Limb (tissue), 2 donors: ENCODE measurements around the gene STXBP6.
"Not testable (repeated sequence)": the region's sequence is repeated elsewhere in the genome, so short reads cannot be mapped to it uniquely, and the experiment has no call there.

Source experiments
- DNase-seq, 2 donors: peaks; one replicate each; pipeline ENCODE4 v3.0.0-alpha.2; 2016; ENCODE audit errors: extremely low spot score in 2 of 2

Gene STXBP6

GRCh38 chr14:24858684-24859083, 191.3 kb downstream of the STXBP6 start:
- no peak for DNase-seq

- DNase-seq: no peak
Observed at GRCh38 chr14:24858052-24858451, 191.9 kb downstream of the STXBP6 start.

- no peak for DNase-seq
Observed at GRCh38 chr14:24857277-24857676, 192.7 kb downstream of the STXBP6 start.

- no peak for DNase-seq
Observed at GRCh38 chr14:24853446-24853845, 196.5 kb downstream of the STXBP6 start.

GRCh38 chr14:24852312-24853060, 197.5 kb downstream of the STXBP6 start:
- no peak for DNase-seq

- DNase-seq: no peak
Observed at GRCh38 chr14:24851837-24852236, 198.1 kb downstream of the STXBP6 start.

GRCh38 chr14:24851406-24851805, 198.5 kb downstream of the STXBP6 start:
- DNase-seq: no peak

- DNase-seq: no peak
Observed at GRCh38 chr14:24850072-24850471, 199.9 kb downstream of the STXBP6 start.

- DNase-seq: no peak
Observed at GRCh38 chr14:24849471-24849870, 200.5 kb downstream of the STXBP6 start.

GRCh38 chr14:24848102-24848790, 201.7 kb downstream of the STXBP6 start:
- DNase-seq: peak in 1 of 2 donors; percentile 20

- no peak for DNase-seq
Observed at GRCh38 chr14:24847568-24848095, 202.3 kb downstream of the STXBP6 start.

- DNase-seq: no peak
Observed at GRCh38 chr14:24846261-24846660, 203.7 kb downstream of the STXBP6 start.

- no peak for DNase-seq
Observed at GRCh38 chr14:24845851-24846250, 204.1 kb downstream of the STXBP6 start.

- no peak for DNase-seq
Observed at GRCh38 chr14:24844011-24844410, 205.9 kb downstream of the STXBP6 start.

GRCh38 chr14:24843494-24843893, 206.5 kb downstream of the STXBP6 start:
- no peak for DNase-seq

GRCh38 chr14:24840204-24840893, 209.6 kb downstream of the STXBP6 start:
- no peak for DNase-seq

- no peak for DNase-seq
Observed at GRCh38 chr14:24839617-24840203, 210.2 kb downstream of the STXBP6 start.

GRCh38 chr14:24838945-24839616, 210.9 kb downstream of the STXBP6 start:
- no peak for DNase-seq

- DNase-seq: no peak
Observed at GRCh38 chr14:24837280-24838046, 212.5 kb downstream of the STXBP6 start.

GRCh38 chr14:24836324-24836723, 213.6 kb downstream of the STXBP6 start:
- DNase-seq: not testable (repeated sequence)
